HepG2 (cell line): ENCODE data around the gene REEP6. TPM values are rescaled to one million over a fixed set of nuclear protein-coding genes. Genes with fewer than 3 reads are reported as not detected.
A peak's percentile ranks its signal among the peaks of the same experiment; 100 is the strongest.

Experiments
- ATAC-seq: fragments of 200-7000 bp; cut with Tn5 transposase; 3 replicates; pipeline ENCODE4 v1.9.1; 2020; ENCODE audit warnings: mild to moderate bottlenecking, moderate library complexity
- BruUV-seq: library from RNA; stranded (reverse); fragments of 400-500 nt; replicated peaks from 2 replicates; lab custom pipeline; 2021; lab: Mats Ljungman, UMichigan
- CTCF ChIA-PET: fragments of 300-600 bp; formaldehyde crosslinking; extraction: SDS; loops from one replicate; lab custom pipeline; 2021; ENCODE audit warnings: low total read pairs, inconsistent platforms, low intra/inter-chr PET ratio; lab: Yijun Ruan, JAX
- POLR2A ChIA-PET: fragments of 350-600 bp; sonication (Branson Sonifier 250); formaldehyde crosslinking; loops from one replicate; lab custom pipeline; 2020; ENCODE audit warnings: antibody characterized with exemption, inconsistent platforms; lab: Yijun Ruan, JAX
- DNase-seq: peaks from one replicate; pipeline ENCODE4 v3.0.0-alpha.2; 2015; ENCODE audit warnings: low spot score
- FAIRE-seq: peaks from 3 replicates; lab custom pipeline; 2011; peaks lifted over from hg19 to GRCh38; lab: Jason Lieb, UNC
- H2AFZ ChIP-seq: one replicate; pipeline ENCODE4 v1.6.1; 2011; ENCODE audit warnings: low read length, inconsistent platforms
- H3K27ac ChIP-seq: fragments of 300-600 bp; 3 replicates; pipeline ENCODE4 v1.8.0; 2011; ENCODE audit warnings: mixed run types, mild to moderate bottlenecking, mixed read lengths, low read length, inconsistent platforms; ENCODE audit not compliant: insufficient read depth; ENCODE audit errors: extremely low read length
- H3K27me3 ChIP-seq, 2 experiments: fragments of 200-600 bp in 1 of 2; 2 replicates in 1 of 2; 3 replicates in 1 of 2; pipeline versions ENCODE4 v1.6.0 to v1.8.0; 2011; ENCODE audit warnings: low read length in 2 of 2, mild to moderate bottlenecking in 2 of 2, moderate library complexity in 2 of 2, inconsistent platforms in 1 of 2; ENCODE audit not compliant: insufficient read depth in 2 of 2, control insufficient read depth in 1 of 2
- H3K36me3 ChIP-seq, 2 experiments: fragments of 200-600 bp in 1 of 2; replicated peaks in 1 of 2; 2 replicates in 1 of 2; 3 replicates in 1 of 2; pipeline versions ENCODE4 v1.5.1 to v1.8.0; 2011; ENCODE audit warnings: low read length in 2 of 2, inconsistent platforms in 1 of 2; ENCODE audit not compliant: insufficient read depth in 2 of 2, control insufficient read depth in 1 of 2
- H3K4me1 ChIP-seq: 2 replicates; pipeline ENCODE4 v1.5.1; 2012; ENCODE audit warnings: low read length, inconsistent platforms; ENCODE audit not compliant: insufficient read depth
- H3K4me2 ChIP-seq: 2 replicates; pipeline ENCODE4 v1.6.0; 2011; ENCODE audit warnings: low read depth, low read length, inconsistent platforms
- H3K4me3 ChIP-seq, 3 experiments: fragments of 200-600 bp in 1 of 3; sonication (generic), shearing (Covaris generic) in 1 of 3; replicated peaks in 1 of 3; 2 replicates each; pipeline ENCODE4 v1.5.1; 2011 to 2016; ENCODE audit warnings: low read length in 3 of 3, inconsistent platforms in 2 of 3, low read depth in 2 of 3, mild to moderate bottlenecking in 2 of 3, control low read depth in 1 of 3, mixed read lengths in 1 of 3; ENCODE audit not compliant: insufficient read depth in 1 of 3
- H3K79me2 ChIP-seq: one replicate; pipeline ENCODE4 v1.6.1; 2011; ENCODE audit warnings: low read length, inconsistent platforms; ENCODE audit not compliant: insufficient read depth
- H3K9ac ChIP-seq: 2 replicates; pipeline ENCODE4 v1.6.0; 2011; ENCODE audit warnings: mild to moderate bottlenecking, low read depth, low read length, inconsistent platforms; ENCODE audit not compliant: insufficient read depth
- H3K9me3 ChIP-seq: 2 replicates; pipeline ENCODE4 v1.5.1; 2012; ENCODE audit warnings: mild to moderate bottlenecking, low read length
- H4K20me1 ChIP-seq: 2 replicates; pipeline ENCODE4 v1.6.0; 2011; ENCODE audit warnings: inconsistent platforms, mild to moderate bottlenecking, low read length, moderate library complexity; ENCODE audit not compliant: insufficient read depth
- AGO1 ChIP-seq: fragments of 200-400 bp; formaldehyde crosslinking; IDR thresholded peaks from 2 replicates; pipeline ENCODE4 v1.6.1; 2017; ENCODE audit warnings: mild to moderate bottlenecking, low read depth, low read length, moderate library complexity; ENCODE audit not compliant: poor library complexity, severe bottlenecking
- CHD4 ChIP-seq: fragments of 200-600 bp; sonication (generic); IDR thresholded peaks from 2 replicates; pipeline ENCODE4 v1.7.0; 2017; ENCODE audit warnings: mild to moderate bottlenecking, low read length, borderline replicate concordance
- MAZ ChIP-seq, 2 experiments: sonication (generic) in 1 of 2; formaldehyde crosslinking in 1 of 2; IDR thresholded peaks; 2 replicates each; pipeline versions ENCODE4 v1.5.0 to v1.6.1; 2012 to 2020; ENCODE audit warnings: low read depth in 2 of 2, mild to moderate bottlenecking in 2 of 2, borderline replicate concordance in 1 of 2, improper control_type of control experiment in 1 of 2, low read length in 1 of 2, missing genetic modification reagents in 1 of 2, moderate library complexity in 1 of 2
- ZNF274 ChIP-seq: sonication (generic); formaldehyde crosslinking; IDR thresholded peaks from 2 replicates; pipeline ENCODE4 v1.5.1; 2020; ENCODE audit warnings: mild to moderate bottlenecking, missing genetic modification reagents
- ZNF629 ChIP-seq: sonication (generic); formaldehyde crosslinking; conservative IDR thresholded peaks from 2 replicates; pipeline ENCODE4 v1.5.0; 2020; ENCODE audit warnings: missing genetic modification reagents
- WGBS: methylation state at CpG from one replicate; pipeline ENCODE4 v1.1.6; 2017; ENCODE audit warnings: low lambda C conversion rate; 5-methylcytosine and 5-hydroxymethylcytosine counted together
- in situ Hi-C: cut with HindIII; loops from 2 replicates; pipeline ENCODE4 v1.10.0; 2017; ENCODE audit warnings: low pct_unique_long_range_greater_than_20kb; ENCODE audit not compliant: extremely low pct_ligation_motif_present
- intact Hi-C: fragments of 100-400 bp; cut with micrococcal nuclease; formaldehyde crosslinking; loops from one replicate; pipeline ENCODE4 v1.10.0; 2022; ENCODE audit not compliant: unreplicated experiment
- polyA plus RNA-seq, 8 experiments: library from polyadenylated mRNA; depleted of rRNA in 3 of 8; stranded (reverse) in 7 of 8; unstranded in 1 of 8; fragments of >200 nt; fragmentation: Illumina TruSeq in 4 of 8; extraction: Trizol in 4 of 8; gene quantifications; 2 replicates each; pipeline versions ENCODE4 v1.2.1 to v1.2.3, GENCODE V29; 2011 to 2016; ENCODE audit warnings: low read depth in 4 of 8, missing spikeins in 1 of 8, mixed read lengths in 1 of 8; ENCODE audit not compliant: insufficient read depth in 1 of 8
- total RNA-seq, 5 experiments: library from RNA; depleted of rRNA; stranded (reverse); fragments of >200 nt; fragmentation: Illumina TruSeq; extraction: Trizol; gene quantifications; 2 replicates each; pipeline ENCODE4 v1.2.3, GENCODE V29; 2016; ENCODE audit warnings: low read depth in 1 of 5
- TF ChIP-seq, protein P1 (sequence below), 2 experiments: sonication (generic) in 1 of 2; formaldehyde crosslinking in 1 of 2; IDR thresholded peaks; 2 replicates each; pipeline versions ENCODE4 v1.6.1 to v1.9.0; 2014 to 2022; ENCODE audit warnings: antibody characterized with exemption in 1 of 2, borderline replicate concordance in 1 of 2, inconsistent platforms in 1 of 2, low read depth in 1 of 2, missing genetic modification reagents in 1 of 2
- TF ChIP-seq, protein P2 (sequence below): sonication (generic); formaldehyde crosslinking; IDR thresholded peaks from 2 replicates; pipeline ENCODE4 v1.5.0; 2020; ENCODE audit warnings: mild to moderate bottlenecking, missing genetic modification reagents

The REEP6 gene
- total and polyA plus RNA-seq, 2 of the 13 experiments (the other 11 are each of a cell fraction or from before 2014, with no cell fraction given): 10.0 to 28.8 TPM

DNA sequence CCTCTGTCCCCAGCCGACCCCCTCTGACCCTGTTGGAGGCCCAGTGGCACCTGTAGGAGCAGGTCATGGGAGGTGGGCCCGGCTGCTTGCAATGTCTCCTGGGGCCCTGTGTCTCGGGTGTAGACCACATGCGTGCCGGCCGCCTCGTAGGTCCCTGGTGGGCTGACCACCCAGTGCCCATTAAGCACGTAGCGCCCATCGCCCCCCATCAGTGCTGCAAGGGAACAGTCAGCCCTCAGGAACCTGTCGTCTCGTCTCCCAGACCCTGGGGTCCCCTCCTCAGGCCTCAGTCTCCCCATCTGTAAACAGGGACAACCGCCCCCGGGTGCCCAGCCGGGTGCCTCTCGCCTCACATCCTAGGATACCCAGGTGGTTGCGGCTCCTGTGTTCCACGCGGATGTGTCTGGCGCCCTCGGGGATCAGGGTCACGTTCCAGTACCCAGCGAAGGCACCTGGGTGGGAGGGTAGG, 16.2 kb downstream of the REEP6 start:
- intact Hi-C loops: no loop called here
- peaks cover 37% of the 10 kb centered on the region for H3K4me1 ChIP-seq

DNA sequence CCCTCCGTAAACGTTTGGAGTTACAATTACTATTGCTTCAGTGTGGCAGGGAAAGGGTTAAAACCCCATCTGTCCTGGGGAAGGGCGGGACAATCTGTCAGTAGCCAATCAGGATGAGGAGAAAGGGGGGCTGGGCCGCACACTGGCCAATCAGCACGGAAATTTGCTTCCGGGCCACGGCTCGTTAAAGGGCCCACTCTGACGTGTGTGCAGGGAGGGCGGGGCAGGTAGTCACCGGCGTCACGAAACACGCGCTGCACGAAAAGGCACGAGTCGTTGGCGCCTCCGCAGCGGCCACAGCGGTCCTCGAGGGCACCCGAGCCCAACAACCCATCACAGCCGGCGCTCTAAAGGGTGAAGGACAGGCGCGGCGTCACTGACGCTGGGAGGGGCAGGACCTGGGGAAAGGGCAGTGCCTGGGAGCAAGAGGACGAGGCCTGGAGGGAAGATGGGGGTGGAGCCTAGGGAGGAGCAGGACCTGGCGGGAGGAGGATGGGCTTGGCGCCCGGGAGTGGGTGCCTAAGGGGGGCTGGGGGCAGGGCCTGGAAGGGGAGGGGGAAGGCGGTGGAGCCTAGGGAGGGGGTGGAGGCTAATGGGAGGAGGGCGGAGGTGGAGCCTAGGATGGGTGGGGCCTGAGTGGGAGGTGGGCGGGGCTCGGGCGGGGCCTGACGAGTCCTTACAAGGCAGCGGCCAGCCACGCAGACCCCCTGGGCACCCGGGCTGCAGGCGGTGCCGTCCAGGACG, 17.0 kb downstream of the REEP6 start:
- Histone ChIP-seq H3K4me1 (peaks cover 39% of the 10 kb centered on the region), H3K36me3 (no peaks in the 10 kb centered on the region), H3K9ac (no peak overlapping the region), H3K4me3 (no peak overlapping the region), H3K9me3 (no peaks in the 10 kb centered on the region), H2AFZ (no peak overlapping the region), H3K79me2 (no peaks in the 10 kb centered on the region), H3K27ac (no peak overlapping the region), H4K20me1 (no peaks in the 10 kb centered on the region), H3K4me2 (no peak overlapping the region), H3K27me3 (no peaks in the 10 kb centered on the region)
- ChIA-PET CTCF (no interaction called here), POLR2A (interaction anchor here (2.1 kb wide), 1 partner anchor 15 kb away, joined by 8 read pairs; no protein-coding TSS in a partner anchor)
- intact Hi-C loops: no loop called here
- in situ Hi-C loops: no loop called here
- DNase-seq (peak; percentile 54), ATAC-seq (peak; percentile 38), FAIRE-seq (peak; percentile 4)
- 69% methylated on average over 36 of the region's 46 CpGs for WGBS
- BruUV-seq: no TSS peak
- TF ChIP-seq MAZ (IDR thresholded peaks at IDR 0.05; ENCODE audit: borderline replicate concordance, low read depth, low read length) (no peak), MAZ (CRISPR knock-in tag; IDR thresholded peaks at IDR 0.05; ENCODE audit: low read depth) (no peak), ZNF274 (CRISPR knock-in tag) (no peak)
- TF ChIP-seq, protein P1, sequence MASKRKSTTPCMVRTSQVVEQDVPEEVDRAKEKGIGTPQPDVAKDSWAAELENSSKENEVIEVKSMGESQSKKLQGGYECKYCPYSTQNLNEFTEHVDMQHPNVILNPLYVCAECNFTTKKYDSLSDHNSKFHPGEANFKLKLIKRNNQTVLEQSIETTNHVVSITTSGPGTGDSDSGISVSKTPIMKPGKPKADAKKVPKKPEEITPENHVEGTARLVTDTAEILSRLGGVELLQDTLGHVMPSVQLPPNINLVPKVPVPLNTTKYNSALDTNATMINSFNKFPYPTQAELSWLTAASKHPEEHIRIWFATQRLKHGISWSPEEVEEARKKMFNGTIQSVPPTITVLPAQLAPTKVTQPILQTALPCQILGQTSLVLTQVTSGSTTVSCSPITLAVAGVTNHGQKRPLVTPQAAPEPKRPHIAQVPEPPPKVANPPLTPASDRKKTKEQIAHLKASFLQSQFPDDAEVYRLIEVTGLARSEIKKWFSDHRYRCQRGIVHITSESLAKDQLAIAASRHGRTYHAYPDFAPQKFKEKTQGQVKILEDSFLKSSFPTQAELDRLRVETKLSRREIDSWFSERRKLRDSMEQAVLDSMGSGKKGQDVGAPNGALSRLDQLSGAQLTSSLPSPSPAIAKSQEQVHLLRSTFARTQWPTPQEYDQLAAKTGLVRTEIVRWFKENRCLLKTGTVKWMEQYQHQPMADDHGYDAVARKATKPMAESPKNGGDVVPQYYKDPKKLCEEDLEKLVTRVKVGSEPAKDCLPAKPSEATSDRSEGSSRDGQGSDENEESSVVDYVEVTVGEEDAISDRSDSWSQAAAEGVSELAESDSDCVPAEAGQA (IDR thresholded peaks at IDR 0.05; ENCODE audit: low read depth): no peak
- TF ChIP-seq, protein P1 (CRISPR knock-in tag; IDR thresholded peaks at IDR 0.05; ENCODE audit: borderline replicate concordance): no peak

More for the DNA sequence above, 16.2 kb downstream of the REEP6 start:
- Histone ChIP-seq H3K4me2 (no peak overlapping the region), H3K4me3 (no peak overlapping the region), H3K27me3 (no peaks in the 10 kb centered on the region), H2AFZ (no peak overlapping the region), H3K36me3 (no peaks in the 10 kb centered on the region)
- CTCF ChIA-PET: no interaction called here
- in situ Hi-C loops: no loop called here
- 86% methylated on average over 11 of the region's 23 CpGs for WGBS
- DNase-seq (no peak), FAIRE-seq (no peak)
- BruUV-seq: no TSS peak
- 0 out of 2 replicates have a peak, but pooled peaks have one; percentile 6 for TF ChIP-seq CHD4
- TF ChIP-seq, protein P2, sequence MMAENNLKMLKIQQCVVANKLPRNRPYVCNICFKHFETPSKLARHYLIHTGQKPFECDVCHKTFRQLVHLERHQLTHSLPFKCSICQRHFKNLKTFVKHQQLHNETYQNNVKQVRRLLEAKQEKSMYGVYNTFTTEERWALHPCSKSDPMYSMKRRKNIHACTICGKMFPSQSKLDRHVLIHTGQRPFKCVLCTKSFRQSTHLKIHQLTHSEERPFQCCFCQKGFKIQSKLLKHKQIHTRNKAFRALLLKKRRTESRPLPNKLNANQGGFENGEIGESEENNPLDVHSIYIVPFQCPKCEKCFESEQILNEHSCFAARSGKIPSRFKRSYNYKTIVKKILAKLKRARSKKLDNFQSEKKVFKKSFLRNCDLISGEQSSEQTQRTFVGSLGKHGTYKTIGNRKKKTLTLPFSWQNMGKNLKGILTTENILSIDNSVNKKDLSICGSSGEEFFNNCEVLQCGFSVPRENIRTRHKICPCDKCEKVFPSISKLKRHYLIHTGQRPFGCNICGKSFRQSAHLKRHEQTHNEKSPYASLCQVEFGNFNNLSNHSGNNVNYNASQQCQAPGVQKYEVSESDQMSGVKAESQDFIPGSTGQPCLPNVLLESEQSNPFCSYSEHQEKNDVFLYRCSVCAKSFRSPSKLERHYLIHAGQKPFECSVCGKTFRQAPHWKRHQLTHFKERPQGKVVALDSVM (CRISPR knock-in tag): no peak
- TF ChIP-seq ZNF629: no peak
- peak; percentile 11 for TF ChIP-seq AGO1
- TF ChIP-seq, all 625 proteins: peak for 2
- Histone ChIP-seq H3K27ac (no peak overlapping the region), H3K9ac (no peak overlapping the region), H3K79me2 (no peaks in the 10 kb centered on the region), H3K9me3 (no peaks in the 10 kb centered on the region), H4K20me1 (no peaks in the 10 kb centered on the region)
- POLR2A ChIA-PET: no interaction called here
- no peak for ATAC-seq
